ENCODE data around the gene DPP6. TPM values are rescaled to one million over a fixed set of nuclear protein-coding genes. Genes with fewer than 3 reads are reported as not detected.
"Not testable (repeated sequence)": the region's sequence is repeated elsewhere in the genome, so short reads cannot be mapped to it uniquely, and the experiment has no call there.

DPP6 gene
- total RNA-seq, 1 donor from 2014 or later = 0.48 TPM

DNA sequence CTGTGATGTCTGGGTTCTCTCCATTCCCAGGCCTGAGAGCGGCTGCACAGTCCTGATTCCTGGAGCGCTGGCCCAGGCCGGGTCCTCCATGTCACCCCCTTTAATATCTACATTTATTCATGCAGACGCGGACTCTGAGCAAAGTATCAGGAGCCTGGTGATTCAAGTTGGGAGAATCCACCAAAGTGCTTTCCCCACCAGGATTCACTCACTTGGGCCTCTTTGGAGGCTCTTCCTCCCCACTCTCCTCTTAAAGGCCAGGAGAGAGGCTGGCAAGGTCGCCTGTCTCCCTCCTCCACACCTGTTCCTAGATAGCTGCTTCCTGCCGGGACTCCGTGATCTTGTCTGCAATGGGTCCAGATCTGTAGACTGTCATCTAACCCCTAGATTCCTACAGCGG, 98.5 kb downstream of the DPP6 start:
- not testable (repeated sequence) for H3K9me3 ChIP-seq (ENCODE audit: insufficient read depth, low read depth, low read length); DNase-seq (ENCODE audit: low read depth); H2AFZ ChIP-seq (ENCODE audit: low read depth, low read length); H3K4me2 ChIP-seq (ENCODE audit: low read length); H3K4me1 Mint-ChIP-seq (ENCODE audit: low read depth, unreplicated experiment); H3K4me3 ChIP-seq (ENCODE audit: insufficient read depth, low read depth, low read length); H3K79me2 ChIP-seq (ENCODE audit: insufficient read depth, low read length); H3K36me3 ChIP-seq (ENCODE audit: insufficient read depth, low read length); FAIRE-seq; H3K27me3 ChIP-seq (ENCODE audit: insufficient read depth, low read length); H3K27me3 Mint-ChIP-seq (ENCODE audit: low read depth, unreplicated experiment); H3K4me1 ChIP-seq (ENCODE audit: insufficient read depth, low read length); H3K9me3 Mint-ChIP-seq (ENCODE audit: unreplicated experiment); H3K9ac ChIP-seq (ENCODE audit: low read length); H4K20me1 ChIP-seq (ENCODE audit: insufficient read depth, low read length); H3K27ac Mint-ChIP-seq (ENCODE audit: unreplicated experiment); H3K36me3 Mint-ChIP-seq (ENCODE audit: low read depth, unreplicated experiment); H3K4me3 Mint-ChIP-seq (ENCODE audit: unreplicated experiment); H3K27ac ChIP-seq (ENCODE audit: low read depth, low read length)

DNA sequence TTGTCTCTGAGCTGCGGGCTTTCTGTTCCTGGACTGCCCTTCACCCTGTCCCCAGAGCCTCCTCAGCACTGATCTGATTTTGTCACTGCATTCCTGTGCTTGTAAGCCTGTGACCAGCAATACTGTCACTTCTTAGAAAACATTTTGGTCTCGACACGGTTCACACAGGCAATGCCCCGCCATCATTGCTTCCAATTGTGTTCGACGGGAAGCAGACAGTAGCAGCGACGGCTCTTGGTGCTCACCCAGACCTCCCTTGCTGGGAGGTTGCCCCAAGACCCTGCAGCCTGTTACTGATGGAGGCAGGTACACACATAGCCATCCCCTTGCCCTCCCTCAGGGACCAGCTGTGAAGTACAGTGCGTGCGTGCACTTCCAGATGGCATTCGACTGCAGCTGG, 99.1 kb downstream of the DPP6 start:
- H3K36me3 Mint-ChIP-seq (ENCODE audit: low read depth, unreplicated experiment); H3K4me3 Mint-ChIP-seq (ENCODE audit: unreplicated experiment); H3K27ac Mint-ChIP-seq (ENCODE audit: unreplicated experiment); H3K9ac ChIP-seq (ENCODE audit: low read length); H3K36me3 ChIP-seq (ENCODE audit: insufficient read depth, low read length); H3K27ac ChIP-seq (ENCODE audit: low read depth, low read length); H3K4me1 Mint-ChIP-seq (ENCODE audit: low read depth, unreplicated experiment); DNase-seq (ENCODE audit: low read depth); H3K27me3 ChIP-seq (ENCODE audit: insufficient read depth, low read length); FAIRE-seq; H3K9me3 Mint-ChIP-seq (ENCODE audit: unreplicated experiment); H3K27me3 Mint-ChIP-seq (ENCODE audit: low read depth, unreplicated experiment); H3K4me1 ChIP-seq (ENCODE audit: insufficient read depth, low read length); H2AFZ ChIP-seq (ENCODE audit: low read depth, low read length); H3K4me2 ChIP-seq (ENCODE audit: low read length); H3K79me2 ChIP-seq (ENCODE audit: insufficient read depth, low read length); H3K9me3 ChIP-seq (ENCODE audit: insufficient read depth, low read depth, low read length); H4K20me1 ChIP-seq (ENCODE audit: insufficient read depth, low read length); H3K4me3 ChIP-seq (ENCODE audit: insufficient read depth, low read depth, low read length): not testable (repeated sequence)

DNA sequence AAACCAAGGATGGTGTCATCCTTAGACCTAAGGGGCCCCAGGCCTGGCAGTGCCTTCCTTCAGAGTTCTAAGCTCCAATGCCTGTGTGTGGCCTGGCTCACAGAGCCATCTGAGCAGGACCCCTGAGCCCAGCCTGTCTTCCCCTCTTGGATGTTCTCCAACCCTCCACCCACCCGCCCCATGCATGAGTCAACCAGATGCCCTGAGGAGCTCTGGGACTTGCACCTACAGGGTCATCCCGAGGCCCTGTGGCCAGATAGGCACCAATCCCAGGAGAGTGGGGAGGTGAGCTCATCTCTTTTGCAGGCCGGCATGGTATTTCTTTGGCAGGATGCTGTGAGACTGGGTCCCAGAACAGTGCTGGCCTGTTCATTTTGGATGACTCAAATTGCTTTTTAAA, 103.7 kb downstream of the DPP6 start:
- not testable (repeated sequence) for H3K9me3 Mint-ChIP-seq (ENCODE audit: unreplicated experiment); H3K9ac ChIP-seq (ENCODE audit: low read length); H3K4me3 Mint-ChIP-seq (ENCODE audit: unreplicated experiment); FAIRE-seq; H3K4me1 Mint-ChIP-seq (ENCODE audit: low read depth, unreplicated experiment); H3K36me3 Mint-ChIP-seq (ENCODE audit: low read depth, unreplicated experiment); H3K4me1 ChIP-seq (ENCODE audit: insufficient read depth, low read length); H3K36me3 ChIP-seq (ENCODE audit: insufficient read depth, low read length); H3K9me3 ChIP-seq (ENCODE audit: insufficient read depth, low read depth, low read length); H3K4me3 ChIP-seq (ENCODE audit: insufficient read depth, low read depth, low read length); H3K4me2 ChIP-seq (ENCODE audit: low read length); H3K27me3 Mint-ChIP-seq (ENCODE audit: low read depth, unreplicated experiment); H2AFZ ChIP-seq (ENCODE audit: low read depth, low read length); H3K27ac ChIP-seq (ENCODE audit: low read depth, low read length); H3K79me2 ChIP-seq (ENCODE audit: insufficient read depth, low read length); H3K27me3 ChIP-seq (ENCODE audit: insufficient read depth, low read length); DNase-seq (ENCODE audit: low read depth); H4K20me1 ChIP-seq (ENCODE audit: insufficient read depth, low read length); H3K27ac Mint-ChIP-seq (ENCODE audit: unreplicated experiment)

DNA sequence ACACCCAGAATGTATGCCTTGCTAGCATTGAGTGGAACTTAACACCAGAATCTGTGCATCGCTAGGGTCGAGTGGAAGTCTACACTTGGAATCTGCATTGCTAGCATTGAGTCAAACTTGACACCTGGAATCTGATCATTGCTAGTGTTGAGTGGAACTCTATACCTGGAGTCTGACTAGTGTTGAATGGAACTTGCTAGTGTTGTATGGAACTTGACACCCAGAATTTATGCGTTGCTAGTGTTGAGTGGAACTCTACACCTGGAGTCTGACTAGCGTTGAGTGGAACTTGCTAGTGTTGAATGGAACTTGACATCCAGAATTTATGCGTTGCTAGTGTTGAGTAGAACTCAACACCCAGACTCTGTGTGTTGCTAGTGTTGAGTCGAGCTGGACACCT, 110.7 kb downstream of the DPP6 start:
- not testable (repeated sequence) for H3K27ac ChIP-seq (ENCODE audit: low read depth, low read length)

DNA sequence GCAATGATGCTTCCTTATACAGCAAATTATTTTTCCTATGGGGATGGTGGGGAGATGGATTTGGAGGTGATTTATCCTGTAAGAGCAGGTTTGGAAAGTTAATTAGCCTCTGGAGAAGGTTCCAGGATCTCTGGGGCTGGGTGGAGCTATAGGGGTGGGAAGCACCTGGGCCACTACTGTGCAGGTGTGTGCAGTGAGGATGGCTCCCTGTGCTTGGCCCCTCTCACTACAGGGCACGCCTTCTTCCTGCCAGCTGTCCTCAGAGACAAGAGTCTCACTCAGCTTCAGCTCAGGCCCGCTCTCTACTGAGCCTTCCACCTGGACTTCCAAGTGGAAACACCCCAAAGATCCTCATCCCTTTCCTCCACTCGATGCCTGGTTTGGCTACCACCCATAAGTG, 111.4 kb downstream of the DPP6 start:
- not testable (repeated sequence) for H3K4me2 ChIP-seq (ENCODE audit: low read length); H3K4me3 ChIP-seq (ENCODE audit: insufficient read depth, low read depth, low read length); H3K4me1 Mint-ChIP-seq (ENCODE audit: low read depth, unreplicated experiment); H3K27ac Mint-ChIP-seq (ENCODE audit: unreplicated experiment); H2AFZ ChIP-seq (ENCODE audit: low read depth, low read length); H3K36me3 Mint-ChIP-seq (ENCODE audit: low read depth, unreplicated experiment); H3K27me3 Mint-ChIP-seq (ENCODE audit: low read depth, unreplicated experiment); H3K4me1 ChIP-seq (ENCODE audit: insufficient read depth, low read length); FAIRE-seq; H3K79me2 ChIP-seq (ENCODE audit: insufficient read depth, low read length); H3K27me3 ChIP-seq (ENCODE audit: insufficient read depth, low read length); H3K27ac ChIP-seq (ENCODE audit: low read depth, low read length); H3K9me3 Mint-ChIP-seq (ENCODE audit: unreplicated experiment); H3K36me3 ChIP-seq (ENCODE audit: insufficient read depth, low read length); H3K9ac ChIP-seq (ENCODE audit: low read length); H4K20me1 ChIP-seq (ENCODE audit: insufficient read depth, low read length); H3K4me3 Mint-ChIP-seq (ENCODE audit: unreplicated experiment); DNase-seq (ENCODE audit: low read depth); H3K9me3 ChIP-seq (ENCODE audit: insufficient read depth, low read depth, low read length)

More for the DNA sequence above, 110.7 kb downstream of the DPP6 start:
- H3K4me1 ChIP-seq (ENCODE audit: insufficient read depth, low read length); H4K20me1 ChIP-seq (ENCODE audit: insufficient read depth, low read length); DNase-seq (ENCODE audit: low read depth); H3K4me1 Mint-ChIP-seq (ENCODE audit: low read depth, unreplicated experiment); H3K36me3 Mint-ChIP-seq (ENCODE audit: low read depth, unreplicated experiment); H3K79me2 ChIP-seq (ENCODE audit: insufficient read depth, low read length); H3K27me3 ChIP-seq (ENCODE audit: insufficient read depth, low read length); H3K36me3 ChIP-seq (ENCODE audit: insufficient read depth, low read length); FAIRE-seq; H3K4me3 ChIP-seq (ENCODE audit: insufficient read depth, low read depth, low read length); H2AFZ ChIP-seq (ENCODE audit: low read depth, low read length); H3K4me2 ChIP-seq (ENCODE audit: low read length); H3K4me3 Mint-ChIP-seq (ENCODE audit: unreplicated experiment); H3K9me3 ChIP-seq (ENCODE audit: insufficient read depth, low read depth, low read length); H3K27ac Mint-ChIP-seq (ENCODE audit: unreplicated experiment); H3K9me3 Mint-ChIP-seq (ENCODE audit: unreplicated experiment); H3K27me3 Mint-ChIP-seq (ENCODE audit: low read depth, unreplicated experiment); H3K9ac ChIP-seq (ENCODE audit: low read length): not testable (repeated sequence)
